Uterus (tissue), 4 donors: ENCODE results near the gene PTGIR. TPM values are rescaled to one million over a fixed set of nuclear protein-coding genes. Genes with fewer than 3 reads are reported as not detected.

ENCODE experiments used
- DNase-seq, 2 donors: peaks; one replicate each; pipeline ENCODE4 v3.0.0-alpha.2; 2019 to 2020
- H3K27ac ChIP-seq, 2 donors: fragments of 200-600 bp; sonication (generic); 1 replicate in 1 of 2; 2 replicates in 1 of 2; pipeline ENCODE4 v1.5.1; 2016 to 2018
- H3K27me3 ChIP-seq, 2 donors: fragments of 200-600 bp; sonication (generic); one replicate each; pipeline ENCODE4 v1.5.1; 2018 to 2019; ENCODE audit warnings: control low read depth in 1 of 2
- H3K36me3 ChIP-seq, 2 donors: fragments of 200-600 bp; sonication (generic); one replicate each; pipeline ENCODE4 v1.5.1; 2019; ENCODE audit warnings: control low read depth in 1 of 2
- H3K4me1 ChIP-seq, 2 donors: fragments of 200-600 bp; sonication (generic); one replicate each; pipeline ENCODE4 v1.5.1; 2018 to 2019; ENCODE audit warnings: control low read depth in 1 of 2
- H3K4me3 ChIP-seq, 2 donors: fragments of 200-600 bp; sonication (generic); 1 replicate in 1 of 2; 2 replicates in 1 of 2; pipeline ENCODE4 v1.5.1; 2018 to 2019; ENCODE audit warnings: mild to moderate bottlenecking in 1 of 2
- H3K9me3 ChIP-seq, 2 donors: fragments of 200-600 bp; sonication (generic); one replicate each; pipeline ENCODE4 v1.5.1; 2019; ENCODE audit warnings: control low read depth in 1 of 2
- POLR2A ChIP-seq, 2 donors: fragments of 450-650 bp; IDR thresholded peaks; one replicate each; pipeline ENCODE4 v1.6.1; 2016; ENCODE audit warnings: antibody characterized with exemption in 2 of 2, mild to moderate bottlenecking in 1 of 2, moderate library complexity in 1 of 2
- intact Hi-C: fragments of 100-400 bp; cut with DNase I; formaldehyde crosslinking; loops from one replicate; pipeline ENCODE4 v1.15.1; 2023; ENCODE audit warnings: low total_unique reads
- total RNA-seq, 4 donors: library from RNA; depleted of rRNA in 3 of 4; stranded (reverse); fragments of >200 nt in 3 of 4; gene quantifications; one replicate each; pipeline versions ENCODE4 v1.1.0 to v1.2.4, GENCODE V29; 2014 to 2023
- TF ChIP-seq, protein P1 (sequence below), 4 experiments: fragments of 200-600 bp in 2 of 4; fragments of 450-650 bp in 2 of 4; sonication (generic) in 2 of 4; IDR thresholded peaks; one replicate each; pipeline ENCODE4 v1.5.1; 2016 to 2019; ENCODE audit warnings: antibody characterized with exemption in 4 of 4, mild to moderate bottlenecking in 2 of 4, moderate library complexity in 1 of 4
- donor health status: DM: yes; HTN: yes; CAD: no.

The PTGIR gene
- total RNA-seq, 4 donors from 2014 or later = 0.51 to 6.1 (median 3.5) TPM

DNA sequence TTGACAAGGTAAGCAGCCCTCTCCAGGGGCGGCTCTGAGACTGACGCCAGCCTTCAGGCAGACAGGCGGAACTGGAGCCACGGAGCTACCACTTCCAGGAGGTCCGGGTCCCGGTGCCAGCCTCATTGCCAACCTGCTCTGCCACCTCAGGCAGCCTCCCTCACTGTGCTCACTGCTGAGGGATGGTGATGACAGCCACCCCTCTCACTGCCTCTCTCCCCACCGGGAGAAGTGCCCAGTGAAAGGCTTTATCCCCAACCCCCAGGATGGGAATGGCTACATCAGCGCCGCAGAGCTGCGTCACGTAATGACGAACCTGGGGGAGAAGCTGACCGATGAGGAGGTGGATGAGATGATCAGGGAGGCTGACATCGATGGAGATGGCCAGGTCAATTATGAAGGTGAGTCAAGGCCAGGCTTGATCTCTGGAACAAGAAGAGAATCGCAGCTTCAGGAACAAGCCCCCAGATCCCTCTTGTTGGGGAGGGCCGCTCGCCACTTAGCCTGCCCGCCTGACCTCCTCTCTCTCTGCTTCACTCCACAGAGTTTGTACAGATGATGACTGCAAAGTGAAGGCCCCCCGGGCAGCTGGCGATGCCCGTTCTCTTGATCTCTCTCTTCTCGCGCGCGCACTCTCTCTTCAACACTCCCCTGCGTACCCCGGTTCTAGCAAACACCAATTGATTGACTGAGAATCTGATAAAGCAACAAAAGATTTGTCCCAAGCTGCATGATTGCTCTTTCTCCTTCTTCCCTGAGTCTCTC, 16.1 kb downstream of the PTGIR start:
- H3K9me3 ChIP-seq = no peaks in the 10 kb centered on the region
- H3K27me3 ChIP-seq = no peaks in the 10 kb centered on the region
- no peak for DNase-seq
- no peaks in the 10 kb centered on the region for H3K36me3 ChIP-seq
- no peaks in the 10 kb centered on the region for H3K4me1 ChIP-seq
- intact Hi-C loops = no loop called here
- no peak overlapping the region for H3K27ac ChIP-seq
- no peak overlapping the region for H3K4me3 ChIP-seq
- no peak for TF ChIP-seq POLR2A (IDR thresholded peaks at IDR 0.05)
- TF ChIP-seq, protein P1, sequence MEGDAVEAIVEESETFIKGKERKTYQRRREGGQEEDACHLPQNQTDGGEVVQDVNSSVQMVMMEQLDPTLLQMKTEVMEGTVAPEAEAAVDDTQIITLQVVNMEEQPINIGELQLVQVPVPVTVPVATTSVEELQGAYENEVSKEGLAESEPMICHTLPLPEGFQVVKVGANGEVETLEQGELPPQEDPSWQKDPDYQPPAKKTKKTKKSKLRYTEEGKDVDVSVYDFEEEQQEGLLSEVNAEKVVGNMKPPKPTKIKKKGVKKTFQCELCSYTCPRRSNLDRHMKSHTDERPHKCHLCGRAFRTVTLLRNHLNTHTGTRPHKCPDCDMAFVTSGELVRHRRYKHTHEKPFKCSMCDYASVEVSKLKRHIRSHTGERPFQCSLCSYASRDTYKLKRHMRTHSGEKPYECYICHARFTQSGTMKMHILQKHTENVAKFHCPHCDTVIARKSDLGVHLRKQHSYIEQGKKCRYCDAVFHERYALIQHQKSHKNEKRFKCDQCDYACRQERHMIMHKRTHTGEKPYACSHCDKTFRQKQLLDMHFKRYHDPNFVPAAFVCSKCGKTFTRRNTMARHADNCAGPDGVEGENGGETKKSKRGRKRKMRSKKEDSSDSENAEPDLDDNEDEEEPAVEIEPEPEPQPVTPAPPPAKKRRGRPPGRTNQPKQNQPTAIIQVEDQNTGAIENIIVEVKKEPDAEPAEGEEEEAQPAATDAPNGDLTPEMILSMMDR (IDR thresholded peaks at IDR 0.05) = no peak

DNA sequence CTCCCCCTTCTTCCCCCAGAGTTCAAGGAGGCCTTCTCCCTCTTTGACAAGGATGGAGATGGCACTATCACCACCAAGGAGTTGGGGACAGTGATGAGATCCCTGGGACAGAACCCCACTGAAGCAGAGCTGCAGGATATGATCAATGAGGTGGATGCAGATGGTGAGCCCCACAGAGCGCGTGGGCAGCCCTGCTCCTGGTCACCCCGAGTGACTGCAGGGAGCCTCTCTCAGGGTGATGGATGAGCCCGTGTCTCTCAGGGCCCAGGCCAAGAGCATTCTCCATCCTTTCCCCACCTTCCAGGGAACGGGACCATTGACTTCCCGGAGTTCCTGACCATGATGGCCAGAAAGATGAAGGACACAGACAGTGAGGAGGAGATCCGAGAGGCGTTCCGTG, 16.7 kb downstream of the PTGIR start:
- H3K27me3 ChIP-seq = no peaks in the 10 kb centered on the region
- no peaks in the 10 kb centered on the region for H3K4me1 ChIP-seq
- TF ChIP-seq POLR2A (IDR thresholded peaks at IDR 0.05) = no peak
- TF ChIP-seq, protein P1 (IDR thresholded peaks at IDR 0.05) = no peak
- no peaks in the 10 kb centered on the region for H3K36me3 ChIP-seq
- no peak overlapping the region for H3K4me3 ChIP-seq
- no peak overlapping the region for H3K27ac ChIP-seq
- no peaks in the 10 kb centered on the region for H3K9me3 ChIP-seq
- intact Hi-C loops = no loop called here
- DNase-seq = no peak

DNA sequence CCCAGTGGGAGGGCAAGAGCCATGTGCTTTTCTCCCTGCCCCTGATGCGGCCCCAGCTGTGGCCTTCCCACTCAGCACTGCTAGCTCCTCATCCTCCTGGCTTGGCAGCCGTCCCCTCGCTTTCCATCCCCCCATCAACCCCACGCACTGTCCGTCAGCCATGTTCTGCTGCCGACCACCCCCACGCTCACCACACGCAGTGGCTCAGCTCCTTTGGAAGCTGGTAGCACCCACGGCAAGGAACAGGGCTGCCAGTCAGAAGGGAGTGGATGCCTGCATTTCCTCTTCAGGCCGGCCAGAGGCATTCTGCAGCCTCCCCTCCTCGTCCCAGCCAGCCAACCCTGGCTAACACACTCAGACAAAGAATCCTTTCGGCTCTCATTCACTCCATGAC, 17.4 kb downstream of the PTGIR start:
- DNase-seq = no peak
- intact Hi-C loops = no loop called here
- Histone ChIP-seq H3K4me1 (peaks cover 0 to 7% of the 10 kb centered on the region in 2 donors), H3K9me3 (no peaks in the 10 kb centered on the region), H3K36me3 (no peaks in the 10 kb centered on the region), H3K27me3 (no peaks in the 10 kb centered on the region), H3K27ac (peak overlapping the region in 1 of 2 donors; percentile 20), H3K4me3 (no peak overlapping the region)
- TF ChIP-seq, protein P1 (IDR thresholded peaks at IDR 0.05) = no peak
- TF ChIP-seq POLR2A (IDR thresholded peaks at IDR 0.05) = no peak

DNA sequence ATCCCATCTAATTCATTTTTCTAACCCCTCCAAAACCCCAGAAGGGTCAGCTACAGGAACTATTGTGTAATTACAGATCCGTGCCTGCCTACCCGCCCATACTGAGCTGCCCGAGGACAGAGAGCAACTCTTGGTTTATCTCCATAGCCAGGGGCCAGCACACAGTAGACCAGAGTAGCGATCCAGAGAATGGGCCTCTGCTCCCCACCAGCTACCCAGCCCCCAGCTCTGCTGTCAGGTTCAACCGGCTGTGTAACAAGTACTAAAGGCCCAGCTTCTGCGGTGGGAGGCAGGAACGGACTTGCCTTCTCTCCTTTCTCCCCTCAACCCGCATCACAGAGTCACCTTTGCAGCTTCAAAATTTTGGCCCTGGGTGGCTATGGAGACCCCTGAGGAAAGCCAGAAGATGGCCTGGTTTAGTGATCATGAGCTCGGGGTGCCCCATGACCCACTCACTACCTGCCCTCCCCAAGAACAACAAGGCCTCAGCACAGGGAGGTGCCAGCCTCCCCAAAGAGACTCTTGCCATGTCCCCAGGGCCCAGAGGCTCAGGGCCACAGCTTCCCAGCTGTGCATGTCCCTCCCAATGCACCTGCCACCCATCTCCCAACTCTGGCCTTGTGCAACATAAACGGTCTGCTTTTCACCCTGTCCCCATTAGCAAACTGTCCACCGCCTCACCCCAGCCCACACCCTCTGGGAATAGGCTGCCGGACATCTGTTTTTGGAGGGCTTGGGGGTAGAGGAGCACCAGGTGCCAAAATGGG, 18.0 kb downstream of the PTGIR start:
- Histone ChIP-seq H3K4me3 (no peak overlapping the region), H3K27ac (peak overlapping the region in 1 of 2 donors; percentile 20), H3K4me1 (peaks cover 0 to 8% of the 10 kb centered on the region in 2 donors), H3K9me3 (no peaks in the 10 kb centered on the region), H3K36me3 (no peaks in the 10 kb centered on the region), H3K27me3 (no peaks in the 10 kb centered on the region)
- intact Hi-C loops = no loop called here
- TF ChIP-seq, protein P1 (IDR thresholded peaks at IDR 0.05) = no peak
- TF ChIP-seq POLR2A (IDR thresholded peaks at IDR 0.05) = no peak
- DNase-seq = no peak

DNA sequence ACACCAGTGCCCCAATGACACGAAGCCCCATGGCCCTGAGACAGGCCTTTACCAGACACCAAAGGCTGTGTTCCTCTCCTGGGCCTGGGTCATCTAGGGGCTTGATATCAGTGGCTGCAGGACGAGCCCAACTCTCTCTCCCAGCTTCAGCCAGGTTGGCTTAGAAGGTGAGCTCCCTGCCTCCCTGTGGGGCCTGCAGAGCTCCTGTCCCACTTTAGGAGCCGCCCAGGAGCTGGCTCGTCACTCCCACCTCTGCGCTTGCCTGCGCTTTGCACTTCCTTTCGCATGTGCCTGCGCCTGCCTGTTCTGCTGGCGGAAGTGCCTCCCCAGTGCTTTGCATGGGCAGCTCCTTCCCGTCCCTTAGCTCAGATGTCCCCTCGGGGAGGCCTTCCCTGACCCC, 18.9 kb downstream of the PTGIR start:
- Histone ChIP-seq H3K4me3 (no peak overlapping the region), H3K27ac (peak overlapping the region in 1 of 2 donors; percentile 97), H3K9me3 (no peaks in the 10 kb centered on the region), H3K36me3 (no peaks in the 10 kb centered on the region), H3K27me3 (no peaks in the 10 kb centered on the region), H3K4me1 (peaks cover 0 to 8% of the 10 kb centered on the region in 2 donors)
- no peak for DNase-seq
- intact Hi-C loops = no loop called here
- TF ChIP-seq, protein P1 (IDR thresholded peaks at IDR 0.05) = no peak
- no peak for TF ChIP-seq POLR2A (IDR thresholded peaks at IDR 0.05)
